K562 (cell line): ENCODE data around the gene CHRM4. TPM values are rescaled to one million over a fixed set of nuclear protein-coding genes. Genes with fewer than 3 reads are reported as not detected.

Experiments used
- CREB5 ChIP-seq: fragments of 250-450 bp; sonication (Bioruptor Pico); IDR thresholded peaks from 2 replicates; pipeline ENCODE4 v1.5.0; 2020; ENCODE audit warnings: mild to moderate bottlenecking
- DNMT1 ChIP-seq: fragments of 450-650 bp; IDR thresholded peaks from 2 replicates; pipeline ENCODE4 v1.6.1; 2016; ENCODE audit warnings: antibody characterized with exemption, mild to moderate bottlenecking
- HNRNPH1 ChIP-seq: fragments of 200-400 bp; formaldehyde crosslinking; optimal IDR thresholded peaks from 2 replicates; pipeline ENCODE3; 2017; ENCODE audit warnings: low read depth, mild to moderate bottlenecking, low read length, moderate library complexity
- HNRNPL ChIP-seq: fragments of 200-400 bp; formaldehyde crosslinking; IDR thresholded peaks from 2 replicates; pipeline ENCODE4 v1.6.1; 2017; ENCODE audit warnings: low read depth, mild to moderate bottlenecking, low read length
- JUND ChIP-seq, 2 experiments: IDR thresholded peaks; 2 replicates in 1 of 2; 3 replicates in 1 of 2; pipeline ENCODE4 v1.6.1; 2011; ENCODE audit warnings: borderline replicate concordance in 2 of 2, low read depth in 2 of 2, low read length in 2 of 2, improper control_type of control experiment in 1 of 2, missing biosample characterization in 1 of 2, missing genetic modification characterization in 1 of 2, missing genetic modification reagents in 1 of 2
- KAT8 ChIP-seq: fragments of 450-650 bp; IDR thresholded peaks from 2 replicates; pipeline ENCODE4 v1.6.1; 2016; ENCODE audit warnings: low read depth, mild to moderate bottlenecking
- MYNN ChIP-seq, 2 experiments: sonication (generic); formaldehyde crosslinking in 1 of 2; IDR thresholded peaks; 2 replicates each; pipeline versions ENCODE4 v1.5.0 to v1.6.1; 2016 to 2020; ENCODE audit warnings: antibody characterized with exemption in 1 of 2, missing genetic modification reagents in 1 of 2
- RAD51 ChIP-seq: fragments of 450-650 bp; IDR thresholded peaks from 2 replicates; pipeline ENCODE4 v1.7.1; 2016; ENCODE audit warnings: low read depth, mild to moderate bottlenecking, borderline replicate concordance
- SAFB ChIP-seq: fragments of 200-400 bp; formaldehyde crosslinking; IDR thresholded peaks from 2 replicates; pipeline ENCODE4 v1.6.1; 2017; ENCODE audit warnings: low read depth, low read length, borderline replicate concordance
- ZFX ChIP-seq: sonication (generic); formaldehyde crosslinking; IDR thresholded peaks from 2 replicates; pipeline ENCODE4 v1.8.0; 2022; ENCODE audit warnings: mild to moderate bottlenecking, missing genetic modification reagents, moderate library complexity
- ZNF398 ChIP-seq: fragments of 250-450 bp; sonication (Bioruptor Pico); IDR thresholded peaks from 2 replicates; pipeline ENCODE4 v1.8.0; 2021; ENCODE audit warnings: moderate library complexity, mild to moderate bottlenecking, inconsistent platforms
- polyA plus RNA-seq, 8 experiments: library from polyadenylated mRNA; depleted of rRNA in 4 of 8; stranded (reverse) in 5 of 8; unstranded in 3 of 8; fragments of >200 nt; fragmentation: Nextera tagmentation in 2 of 8; fragmentation: Illumina TruSeq in 1 of 8; extraction: Ambion mirVana in 2 of 8; extraction: Trizol in 1 of 8; gene quantifications; 2 replicates each; pipeline versions ENCODE4 v1.2.1 to v1.2.3, GENCODE V29; 2011 to 2014; ENCODE audit warnings: inconsistent platforms in 1 of 8, missing spikeins in 1 of 8
- total RNA-seq, 7 experiments: library from RNA; depleted of rRNA in 6 of 7; stranded (reverse); fragments of >200 nt in 6 of 7; fragmentation: Illumina TruSeq in 2 of 7; extraction: Trizol in 2 of 7; gene quantifications; 2 replicates each; pipeline versions ENCODE4 v1.2.1 to v1.2.3, GENCODE V29; 2011 to 2021; ENCODE audit warnings: low replicate concordance in 1 of 7
- TF ChIP-seq, protein P1 (sequence below): fragments of 250-450 bp; sonication (Bioruptor Pico); IDR thresholded peaks from 2 replicates; pipeline ENCODE4 v1.8.0; 2021; ENCODE audit warnings: mild to moderate bottlenecking, moderate library complexity
- TF ChIP-seq, protein P2 (sequence below): fragments of 250-450 bp; sonication (Bioruptor Pico); IDR thresholded peaks from 2 replicates; pipeline ENCODE4 v1.4.0; 2020; ENCODE audit warnings: mild to moderate bottlenecking

Gene CHRM4
- total and polyA plus RNA-seq, 9 of the 15 experiments (the other 6 are each of a cell fraction or from before 2014, with no cell fraction given), result 0.22 to 1.3 (median 0.40) TPM; not detected in 2

DNA sequence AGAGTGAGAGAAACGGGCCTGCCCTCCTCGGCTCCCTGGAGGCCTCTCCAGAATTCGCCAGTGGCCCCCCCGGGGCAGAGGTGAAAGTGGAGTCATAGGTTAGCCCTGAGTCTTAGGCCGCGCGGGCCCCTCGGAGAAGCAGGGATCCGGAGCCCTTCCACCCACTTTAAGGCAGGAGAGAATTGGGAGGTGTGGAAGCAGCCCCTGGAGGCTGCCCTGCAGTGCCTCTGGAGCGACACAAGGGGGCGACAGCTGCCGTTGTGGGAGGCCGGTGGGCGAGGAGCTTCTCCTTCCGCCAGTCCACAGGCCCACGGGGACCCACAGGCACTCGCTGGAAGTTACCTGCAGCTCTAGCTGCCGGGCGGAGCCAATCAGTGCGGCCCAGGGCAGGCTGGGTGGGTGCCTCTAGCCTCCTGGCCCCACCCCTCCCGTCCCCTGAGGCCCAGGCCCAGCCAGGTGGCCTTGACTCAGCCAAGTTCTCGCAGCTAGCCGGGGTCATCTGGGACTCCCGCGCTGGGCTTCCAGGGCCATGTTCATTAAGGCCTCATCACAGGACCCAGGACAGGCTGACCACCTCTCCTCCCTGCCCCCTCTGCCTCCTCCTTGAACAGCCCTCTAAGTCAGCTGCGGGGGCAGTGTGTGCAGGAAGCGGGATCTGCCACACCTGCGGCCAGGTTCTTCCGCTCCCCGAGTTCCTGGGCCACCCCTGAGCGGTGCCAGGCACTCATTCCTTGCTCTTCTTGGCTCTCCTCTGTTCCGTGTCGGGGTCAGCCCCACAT lies 39.3 kb downstream of the CHRM4 start (continued):
- TF ChIP-seq, protein P1, sequence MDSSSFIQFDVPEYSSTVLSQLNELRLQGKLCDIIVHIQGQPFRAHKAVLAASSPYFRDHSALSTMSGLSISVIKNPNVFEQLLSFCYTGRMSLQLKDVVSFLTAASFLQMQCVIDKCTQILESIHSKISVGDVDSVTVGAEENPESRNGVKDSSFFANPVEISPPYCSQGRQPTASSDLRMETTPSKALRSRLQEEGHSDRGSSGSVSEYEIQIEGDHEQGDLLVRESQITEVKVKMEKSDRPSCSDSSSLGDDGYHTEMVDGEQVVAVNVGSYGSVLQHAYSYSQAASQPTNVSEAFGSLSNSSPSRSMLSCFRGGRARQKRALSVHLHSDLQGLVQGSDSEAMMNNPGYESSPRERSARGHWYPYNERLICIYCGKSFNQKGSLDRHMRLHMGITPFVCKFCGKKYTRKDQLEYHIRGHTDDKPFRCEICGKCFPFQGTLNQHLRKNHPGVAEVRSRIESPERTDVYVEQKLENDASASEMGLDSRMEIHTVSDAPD (CRISPR knock-in tag), result no peak
- TF ChIP-seq HNRNPH1, result no peak
- TF ChIP-seq ZFX (CRISPR knock-in tag), result peak; percentile 89
- peak; percentile 73; the same call in 1 of the 2 replicates for TF ChIP-seq SAFB
- no peak for TF ChIP-seq KAT8
- TF ChIP-seq HNRNPL, result no peak
- TF ChIP-seq, protein P2, sequence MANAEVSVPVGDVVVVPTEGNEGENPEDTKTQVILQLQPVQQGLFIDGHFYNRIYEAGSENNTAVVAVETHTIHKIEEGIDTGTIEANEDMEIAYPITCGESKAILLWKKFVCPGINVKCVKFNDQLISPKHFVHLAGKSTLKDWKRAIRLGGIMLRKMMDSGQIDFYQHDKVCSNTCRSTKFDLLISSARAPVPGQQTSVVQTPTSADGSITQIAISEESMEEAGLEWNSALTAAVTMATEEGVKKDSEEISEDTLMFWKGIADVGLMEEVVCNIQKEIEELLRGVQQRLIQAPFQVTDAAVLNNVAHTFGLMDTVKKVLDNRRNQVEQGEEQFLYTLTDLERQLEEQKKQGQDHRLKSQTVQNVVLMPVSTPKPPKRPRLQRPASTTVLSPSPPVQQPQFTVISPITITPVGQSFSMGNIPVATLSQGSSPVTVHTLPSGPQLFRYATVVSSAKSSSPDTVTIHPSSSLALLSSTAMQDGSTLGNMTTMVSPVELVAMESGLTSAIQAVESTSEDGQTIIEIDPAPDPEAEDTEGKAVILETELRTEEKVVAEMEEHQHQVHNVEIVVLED (CRISPR knock-in tag), result no peak
- TF ChIP-seq DNMT1, result no peak
- TF ChIP-seq ZNF398 (CRISPR knock-in tag), result no peak
- TF ChIP-seq RAD51, result no peak
- no peak for TF ChIP-seq CREB5
- TF ChIP-seq MYNN (IDR thresholded peaks at IDR 0.05), result no peak
- TF ChIP-seq MYNN (CRISPR knock-in tag; IDR thresholded peaks at IDR 0.05), result no peak
- peak; percentile 50; the same call in 1 of the 2 replicates for TF ChIP-seq JUND (IDR thresholded peaks at IDR 0.05; ENCODE audit: borderline replicate concordance, low read depth, low read length)
- no peak; the same call in 2 of the 3 replicates for TF ChIP-seq JUND (tag; IDR thresholded peaks at IDR 0.05; ENCODE audit: borderline replicate concordance, low read depth, low read length)
